Dedifferentiated amniotic fluid mesenchymal stem cell (primary cell): ENCODE data around the gene CCDC85C.
A peak's percentile ranks its signal among the peaks of the same experiment; 100 is the strongest.

ENCODE experiments used
- DNase-seq: peaks from one replicate; pipeline ENCODE4 v3.0.0-alpha.2; 2016; ENCODE audit errors: extremely low spot score

The CCDC85C gene

GRCh38 chr14:99605299-99605961, 1.4 kb upstream of the CCDC85C start:
- no peak for DNase-seq

- no peak for DNase-seq
These were observed 825 bp upstream of the CCDC85C start for GRCh38 chr14:99604766-99605298.

GRCh38 chr14:99604278-99604765, 315 bp upstream of the CCDC85C start:
- DNase-seq = peak; percentile 90

- no peak for DNase-seq
These were observed 1.1 kb downstream of the CCDC85C start for GRCh38 chr14:99602788-99603415.

GRCh38 chr14:99602054-99602787, 1.8 kb downstream of the CCDC85C start:
- DNase-seq = no peak

- no peak for DNase-seq
These were observed 2.6 kb downstream of the CCDC85C start for GRCh38 chr14:99601361-99601831.

GRCh38 chr14:99600232-99600888, 3.6 kb downstream of the CCDC85C start:
- DNase-seq = no peak

- DNase-seq = no peak
These were observed 4.6 kb downstream of the CCDC85C start for GRCh38 chr14:99599393-99599792.

GRCh38 chr14:99598774-99599173, 5.2 kb downstream of the CCDC85C start:
- DNase-seq = no peak

- DNase-seq = no peak
These were observed 6.0 kb downstream of the CCDC85C start for GRCh38 chr14:99597911-99598600.

GRCh38 chr14:99596772-99597171, 7.2 kb downstream of the CCDC85C start:
- no peak for DNase-seq

GRCh38 chr14:99596071-99596627, 7.9 kb downstream of the CCDC85C start:
- DNase-seq = no peak

- no peak for DNase-seq
These were observed 8.5 kb downstream of the CCDC85C start for GRCh38 chr14:99595524-99595923.

GRCh38 chr14:99595034-99595433, 9.0 kb downstream of the CCDC85C start:
- DNase-seq = no peak

- DNase-seq = no peak
These were observed 9.8 kb downstream of the CCDC85C start for GRCh38 chr14:99593971-99594841.

GRCh38 chr14:99592933-99593753, 10.9 kb downstream of the CCDC85C start:
- no peak for DNase-seq

- no peak for DNase-seq
These were observed 11.6 kb downstream of the CCDC85C start for GRCh38 chr14:99592394-99592793.

GRCh38 chr14:99590746-99591555, 13.1 kb downstream of the CCDC85C start:
- DNase-seq = no peak
